ENCODE results near the gene CREBRF. TPM values are rescaled to one million over a fixed set of nuclear protein-coding genes. Genes with fewer than 3 reads are reported as not detected.

The CREBRF gene
- total and polyA plus RNA-seq, 2 experiments from 2014 or later = 2.0 to 3.5 TPM

GRCh38 chr5:173178369-173178910 lies 122.3 kb downstream of the CREBRF start:
- no peak overlapping the region for H2AFZ ChIP-seq
- H3K36me3 Mint-ChIP-seq (ENCODE audit: low read depth) = no peaks in the 10 kb centered on the region
- TF ChIP-seq STAT1 (IDR thresholded peaks at IDR 0.05; ENCODE audit: unreplicated experiment) (no peak), REST (IDR thresholded peaks at IDR 0.05; ENCODE audit: unreplicated experiment) (no peak), ZNF462 (CRISPR knock-in tag; IDR thresholded peaks at IDR 0.05) (no peak), POLR2AphosphoS5 (IDR thresholded peaks at IDR 0.05; ENCODE audit: low read depth) (no peak), JUNB (IDR thresholded peaks at IDR 0.05; ENCODE audit: unreplicated experiment) (no peak), ZNF331 (CRISPR knock-in tag; IDR thresholded peaks at IDR 0.05; ENCODE audit: low read depth) (no peak)
- TF ChIP-seq, protein P1, sequence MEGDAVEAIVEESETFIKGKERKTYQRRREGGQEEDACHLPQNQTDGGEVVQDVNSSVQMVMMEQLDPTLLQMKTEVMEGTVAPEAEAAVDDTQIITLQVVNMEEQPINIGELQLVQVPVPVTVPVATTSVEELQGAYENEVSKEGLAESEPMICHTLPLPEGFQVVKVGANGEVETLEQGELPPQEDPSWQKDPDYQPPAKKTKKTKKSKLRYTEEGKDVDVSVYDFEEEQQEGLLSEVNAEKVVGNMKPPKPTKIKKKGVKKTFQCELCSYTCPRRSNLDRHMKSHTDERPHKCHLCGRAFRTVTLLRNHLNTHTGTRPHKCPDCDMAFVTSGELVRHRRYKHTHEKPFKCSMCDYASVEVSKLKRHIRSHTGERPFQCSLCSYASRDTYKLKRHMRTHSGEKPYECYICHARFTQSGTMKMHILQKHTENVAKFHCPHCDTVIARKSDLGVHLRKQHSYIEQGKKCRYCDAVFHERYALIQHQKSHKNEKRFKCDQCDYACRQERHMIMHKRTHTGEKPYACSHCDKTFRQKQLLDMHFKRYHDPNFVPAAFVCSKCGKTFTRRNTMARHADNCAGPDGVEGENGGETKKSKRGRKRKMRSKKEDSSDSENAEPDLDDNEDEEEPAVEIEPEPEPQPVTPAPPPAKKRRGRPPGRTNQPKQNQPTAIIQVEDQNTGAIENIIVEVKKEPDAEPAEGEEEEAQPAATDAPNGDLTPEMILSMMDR (conservative IDR thresholded peaks at IDR 0.05; ENCODE audit: low read depth in 2 of 2) = no peak
- ATAC-seq (no peak), DNase-seq (ENCODE audit: low spot score) (no peak)
- peaks cover 15% of the 10 kb centered on the region for H3K27me3 Mint-ChIP-seq (ENCODE audit: insufficient read depth, low read depth, poor library complexity)
- no peaks in the 10 kb centered on the region for H3F3A ChIP-seq (replicated peaks; ENCODE audit: low read depth)
- no peaks in the 10 kb centered on the region for H3K79me2 ChIP-seq (replicated peaks; ENCODE audit: insufficient read depth)
- no peaks in the 10 kb centered on the region for H3K36me3 ChIP-seq (ENCODE audit: insufficient read depth)
- H3K9me2 ChIP-seq (ENCODE audit: insufficient read depth) = no peaks in the 10 kb centered on the region
- H3K4me1 Mint-ChIP-seq = peaks cover 7% of the 10 kb centered on the region; the same call in 2 of the 3 replicates
- H4K20me1 ChIP-seq (replicated peaks; ENCODE audit: insufficient read depth) = no peaks in the 10 kb centered on the region; the same call in 1 of the 2 replicates
- H3K27me3 ChIP-seq (ENCODE audit: insufficient read depth) = no peaks in the 10 kb centered on the region
- no peaks in the 10 kb centered on the region for H3K9me3 Mint-ChIP-seq
- H3K4me3 ChIP-seq = no peak overlapping the region
- no peak overlapping the region for H3K4me2 ChIP-seq
- H3K4me1 ChIP-seq (ENCODE audit: insufficient read depth) = no peaks in the 10 kb centered on the region
- H3K27ac ChIP-seq (ENCODE audit: low read depth) = no peak overlapping the region
- no peak overlapping the region for H3K27ac Mint-ChIP-seq
- no peak overlapping the region for H3K4me3 Mint-ChIP-seq
